ENCODE data around the gene ATP7B.

Gene ATP7B

GRCh38 chr13:51978796-51979556, 32.3 kb downstream of the ATP7B start:
- no peak for DNase-seq (ENCODE audit: low read depth)

GRCh38 chr13:51977625-51978024, 33.6 kb downstream of the ATP7B start:
- no peak for DNase-seq (ENCODE audit: low read depth)

DNA sequence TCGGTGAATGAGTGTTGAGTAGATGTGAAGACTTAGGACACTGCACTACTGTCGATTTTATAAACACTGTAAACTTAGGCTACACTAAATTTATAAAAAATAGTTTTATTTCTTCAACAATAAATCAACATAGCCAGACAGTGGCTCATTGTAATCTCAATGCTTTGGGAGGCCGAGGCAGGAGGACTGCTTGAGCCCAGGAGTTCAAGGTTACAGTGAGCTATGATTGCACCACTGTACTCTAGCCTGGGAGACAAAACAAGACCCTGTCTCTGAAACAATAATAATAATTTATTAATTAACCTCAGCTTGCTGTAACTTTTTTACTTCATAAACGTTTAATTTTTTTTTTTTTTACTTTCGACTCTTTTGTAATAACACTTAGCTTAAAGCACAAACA, 34.4 kb downstream of the ATP7B start:
- no peak for DNase-seq (ENCODE audit: low read depth)

- no peak for DNase-seq (ENCODE audit: low read depth)
Observed at GRCh38 chr13:51976423-51976822, 34.8 kb downstream of the ATP7B start.

GRCh38 chr13:51974482-51974881, 36.8 kb downstream of the ATP7B start:
- no peak for DNase-seq (ENCODE audit: low read depth)

DNA sequence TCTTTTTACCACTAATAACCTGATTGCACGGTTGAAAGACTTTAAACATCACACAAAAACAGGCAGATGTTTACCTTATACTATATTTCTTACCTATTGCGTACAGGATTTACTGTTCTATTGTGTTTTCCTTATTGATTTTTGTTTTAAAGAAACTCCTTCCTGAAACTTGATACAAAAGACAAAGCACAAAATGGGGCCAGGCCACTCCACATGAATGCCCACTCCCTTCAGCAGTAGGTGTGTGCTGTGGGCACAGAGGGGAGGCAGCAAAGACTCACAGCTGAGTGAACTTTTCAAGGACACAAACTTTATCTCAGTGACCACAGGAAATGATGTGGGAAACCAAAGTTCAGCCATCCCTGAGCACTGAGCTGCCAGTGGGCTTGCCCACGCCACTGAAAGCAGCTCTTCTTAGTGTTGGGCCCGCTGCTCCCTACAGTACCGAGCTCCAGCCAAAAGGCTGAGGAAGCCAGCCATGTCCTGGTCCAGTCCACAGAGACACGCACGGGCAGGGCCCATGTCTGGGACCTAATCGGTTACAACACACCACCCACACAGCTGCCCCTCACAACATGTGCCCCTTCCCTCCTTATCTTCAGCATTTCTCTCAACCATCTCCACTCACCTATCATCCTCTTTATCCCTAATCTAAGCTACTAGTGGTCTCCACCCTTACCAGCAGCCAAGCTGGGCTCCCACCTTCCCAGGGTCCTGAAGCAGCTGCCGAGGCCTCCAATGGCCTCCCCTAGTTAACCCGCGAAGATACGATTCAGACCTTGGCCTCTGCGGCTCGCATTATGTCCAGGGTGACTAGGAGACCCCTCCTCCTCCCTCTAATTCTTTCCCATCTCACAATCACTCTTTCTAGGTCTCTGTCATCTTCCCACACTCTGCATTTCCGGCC, 39.5 kb downstream of the ATP7B start:
- DNase-seq (ENCODE audit: low read depth): no peak

DNA sequence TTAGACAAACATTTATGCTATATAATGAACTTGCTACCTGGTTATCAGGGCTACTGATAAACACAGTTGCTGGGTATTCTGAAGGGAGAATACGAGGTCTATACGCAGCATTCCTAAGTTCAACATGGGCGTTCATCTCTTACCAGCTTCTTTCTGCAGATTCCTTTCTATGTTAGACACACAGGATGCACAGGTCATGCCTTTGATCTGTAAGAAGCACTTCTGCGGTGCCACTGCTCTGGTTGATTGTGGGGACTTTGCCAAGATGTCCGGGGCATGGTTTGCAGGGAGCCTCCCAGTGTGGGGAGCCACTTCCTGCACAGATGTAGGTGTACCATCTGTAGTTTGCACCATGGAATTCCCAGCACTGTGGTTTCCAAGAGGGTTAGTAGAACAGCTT, 40.9 kb downstream of the ATP7B start:
- no peak for DNase-seq (ENCODE audit: low read depth)

DNA sequence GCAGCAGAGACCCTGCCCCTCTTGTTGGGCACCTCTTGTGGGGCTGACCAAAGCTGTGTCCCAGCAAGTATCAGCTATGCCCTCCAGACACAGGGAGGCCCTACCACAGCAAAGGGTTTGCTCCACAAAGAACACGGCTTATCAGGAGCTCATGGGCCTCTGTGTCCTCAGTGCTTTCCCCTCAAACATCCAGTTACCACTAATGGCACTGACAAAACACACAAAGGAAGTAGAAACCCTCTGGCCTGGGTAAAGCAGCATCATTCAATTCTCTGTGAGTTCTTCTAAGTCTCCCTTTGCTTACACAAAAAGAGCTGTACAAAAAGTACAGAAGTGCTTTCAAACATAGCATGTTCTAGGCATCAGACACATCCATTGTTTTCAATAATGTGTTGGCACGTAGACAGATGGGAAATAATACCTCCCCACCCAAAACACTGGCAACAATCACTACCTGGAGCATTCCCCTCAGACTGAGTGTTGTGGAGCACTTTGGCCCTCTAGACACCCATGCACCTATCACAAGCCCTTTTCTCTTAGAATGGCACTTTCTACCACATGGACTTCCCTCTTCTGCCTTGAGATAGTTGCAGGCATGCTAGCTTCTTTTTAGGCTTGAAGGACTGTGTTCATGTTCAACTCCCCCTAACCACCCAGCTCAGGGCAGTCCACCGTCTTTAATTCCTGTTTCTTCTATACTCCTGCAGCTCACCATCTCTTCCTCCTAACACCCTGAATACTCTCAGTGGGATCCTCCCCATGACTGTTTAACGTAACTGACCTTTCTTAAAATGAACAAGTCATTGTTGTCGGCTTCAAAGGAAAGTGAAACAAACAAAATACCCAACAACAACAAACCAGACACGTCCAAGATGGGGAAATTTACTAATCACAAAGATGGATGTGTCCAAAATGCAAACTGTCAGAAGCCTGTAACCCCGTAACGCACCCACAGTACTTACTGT, 43.5 kb downstream of the ATP7B start:
- DNase-seq (ENCODE audit: low read depth): no peak

DNA sequence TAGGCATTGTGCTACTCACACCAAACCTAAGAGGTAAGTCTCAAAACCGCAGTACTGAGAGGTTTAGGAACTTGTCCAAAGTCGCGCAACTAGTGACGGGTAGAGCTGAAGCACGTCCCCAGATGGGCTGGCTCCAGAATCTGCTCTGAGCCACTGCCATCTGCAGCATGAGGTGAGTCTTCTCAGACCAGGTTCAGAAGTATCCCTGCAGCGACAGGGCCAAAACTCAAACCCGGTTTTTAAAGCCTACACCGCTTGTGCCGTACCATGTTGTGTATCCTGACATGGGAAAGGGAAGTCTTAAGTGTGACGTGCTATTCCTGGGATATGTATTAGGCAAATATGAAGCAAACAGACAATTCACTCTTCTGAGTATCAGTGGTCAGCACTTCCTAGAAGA, 45.1 kb downstream of the ATP7B start:
- DNase-seq (ENCODE audit: low read depth): no peak

DNA sequence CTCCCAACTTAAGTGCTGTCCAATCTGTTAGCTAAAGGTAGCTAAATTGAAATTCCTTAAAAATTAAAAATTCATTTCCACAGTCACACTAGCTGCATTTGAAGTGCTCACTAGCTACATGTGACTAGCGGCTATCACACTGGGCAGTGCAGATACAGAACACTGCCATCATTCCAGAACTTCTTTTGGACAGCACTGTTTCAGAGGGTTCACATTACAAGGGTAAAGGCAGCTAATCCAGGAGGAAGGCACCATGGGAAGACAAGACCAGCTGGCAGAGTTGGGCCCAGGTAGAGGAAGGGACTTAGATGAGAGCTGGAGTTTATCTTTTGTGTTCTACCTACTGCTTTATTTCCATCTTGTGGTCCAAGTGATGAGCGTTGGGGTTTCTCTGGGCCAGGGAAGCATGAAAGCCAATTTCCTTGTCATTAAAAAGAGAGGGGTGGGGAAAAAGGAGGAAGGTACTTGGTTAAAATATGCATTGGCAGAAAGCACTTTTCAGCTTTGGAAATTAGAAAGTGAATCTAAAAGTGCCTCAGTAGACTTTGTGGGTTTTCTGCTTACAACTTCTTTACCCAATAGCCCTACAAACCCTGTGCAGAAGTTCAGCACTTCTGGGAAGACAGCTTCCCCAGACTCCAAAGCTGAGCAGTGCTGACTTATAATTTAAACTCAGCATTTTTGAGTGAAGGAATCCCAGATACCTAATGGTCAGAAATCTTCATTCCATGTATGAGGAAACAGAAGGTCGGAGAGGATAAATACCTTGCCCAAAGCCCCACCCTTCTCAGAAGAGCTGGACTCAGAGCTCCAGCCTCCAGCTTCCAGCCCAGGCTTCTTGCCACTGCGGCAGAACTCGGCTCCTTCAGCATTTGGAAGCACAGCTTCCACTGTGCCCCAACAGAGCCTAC, 49.5 kb downstream of the ATP7B start:
- DNase-seq (ENCODE audit: low read depth): no peak

GRCh38 chr13:51960766-51961165, 50.5 kb downstream of the ATP7B start:
- DNase-seq (ENCODE audit: low read depth): no peak

- no peak for DNase-seq (ENCODE audit: low read depth)
Observed at GRCh38 chr13:51959773-51960172, 51.5 kb downstream of the ATP7B start.

DNA sequence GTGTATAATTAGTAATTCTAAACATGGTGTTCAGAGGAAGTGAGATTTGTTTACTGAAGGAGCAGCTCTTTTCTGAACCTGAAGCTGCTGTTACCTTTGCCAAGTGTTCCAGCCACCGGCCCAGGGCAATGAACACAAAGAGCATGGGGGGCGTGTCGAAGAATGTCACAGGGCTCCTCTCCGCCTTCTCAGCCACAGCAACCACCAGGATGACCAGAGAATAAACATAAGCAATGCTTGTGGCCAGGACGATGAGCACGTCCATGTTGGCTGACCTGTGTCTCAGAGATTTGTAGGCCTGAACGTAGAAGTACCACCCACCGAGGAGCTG, 53.1 kb downstream of the ATP7B start:
- DNase-seq (ENCODE audit: low read depth): no peak

DNA sequence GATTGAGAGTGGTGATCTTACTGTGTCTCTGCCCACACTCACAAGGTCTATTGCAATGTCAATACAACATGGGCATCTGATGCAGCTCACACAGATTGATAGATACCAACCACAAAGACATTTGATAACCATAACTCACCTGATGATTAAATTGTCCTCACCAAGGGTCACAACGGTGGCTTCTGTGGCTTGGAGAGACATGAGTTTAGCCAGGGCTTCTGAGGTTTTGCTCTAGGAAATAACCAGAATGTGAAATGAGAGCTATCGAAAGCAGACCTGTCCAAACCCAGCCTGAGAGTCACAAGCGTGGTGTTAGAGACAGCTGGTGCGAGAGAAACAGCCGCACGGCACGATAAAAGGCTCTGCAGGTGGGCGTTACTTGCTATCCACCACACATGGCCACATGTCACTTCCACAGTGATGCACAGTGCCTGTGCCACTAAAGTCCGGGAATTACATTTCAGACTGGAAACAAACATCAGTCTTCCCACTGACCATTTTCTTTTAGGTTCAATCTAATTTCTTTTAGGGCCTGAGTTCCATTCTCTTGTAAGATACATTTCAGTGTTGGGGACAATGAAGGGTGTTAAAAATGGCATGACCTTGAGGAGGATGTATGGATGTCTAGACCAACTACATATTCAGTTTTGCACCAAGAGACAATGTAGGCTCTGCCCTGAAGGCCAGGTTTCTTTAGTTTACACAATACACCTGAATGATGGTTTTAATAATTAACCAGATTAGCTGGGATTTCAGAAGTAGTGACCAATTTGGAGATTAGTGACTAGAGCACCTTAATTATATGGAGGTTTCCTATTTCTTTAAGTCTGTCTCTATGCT, 53.7 kb downstream of the ATP7B start:
- no peak for DNase-seq (ENCODE audit: low read depth)

DNA sequence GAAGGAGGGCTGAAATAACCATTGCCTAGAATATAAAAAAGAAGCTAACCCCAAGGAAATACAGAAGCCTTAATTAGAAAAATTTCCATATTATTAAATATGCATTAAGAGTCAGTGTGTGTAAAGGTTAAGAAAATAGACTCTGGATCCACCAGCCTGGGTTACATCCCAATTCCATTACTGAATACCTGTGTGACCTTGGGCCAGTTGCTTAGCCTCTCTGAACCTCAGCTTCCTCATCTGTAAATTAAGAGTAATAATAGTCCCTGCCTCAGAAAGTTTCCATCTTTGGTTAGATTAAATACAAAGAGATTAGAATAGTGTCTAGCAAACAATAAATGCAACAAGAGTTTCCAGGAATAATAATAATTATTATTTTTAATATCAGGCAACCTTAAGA, 54.5 kb downstream of the ATP7B start:
- no peak for DNase-seq (ENCODE audit: low read depth)

DNA sequence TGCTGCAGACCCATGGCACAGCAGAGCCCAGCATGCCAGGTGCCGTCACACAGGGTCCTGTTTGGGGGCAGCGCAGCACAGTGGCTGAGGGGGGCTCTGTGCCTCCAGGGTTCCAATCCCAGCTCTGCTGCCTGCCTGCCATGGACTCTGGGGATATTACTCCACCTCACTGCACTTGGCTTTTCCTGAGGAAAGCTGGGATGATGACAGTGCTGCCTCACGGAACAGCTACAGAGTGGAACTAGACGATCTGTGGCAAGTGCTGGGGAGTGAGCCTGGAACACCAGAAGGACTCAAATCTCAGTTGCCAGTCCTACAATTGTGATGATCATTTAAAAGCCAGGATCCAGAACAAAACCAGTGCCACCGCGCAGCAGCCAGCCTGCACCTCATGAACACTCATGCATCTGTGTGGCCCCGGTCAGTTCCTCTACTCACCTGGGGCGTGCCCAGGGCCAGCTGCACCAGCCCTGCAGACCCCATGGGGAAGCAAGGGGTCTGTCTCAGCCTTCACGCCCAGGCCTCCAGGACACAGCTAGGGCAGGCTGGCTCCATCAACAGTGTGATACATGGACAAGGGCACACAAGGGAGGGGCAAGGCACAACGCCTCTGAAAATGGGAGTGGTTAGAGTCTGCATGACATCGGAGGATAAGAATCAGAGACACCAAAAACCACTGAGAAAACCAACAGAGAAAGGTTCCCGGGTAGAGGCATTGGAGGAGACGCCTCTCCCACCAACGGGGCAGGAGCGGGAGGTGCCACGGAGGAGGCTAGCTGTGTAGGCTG, 55.2 kb downstream of the ATP7B start:
- DNase-seq (ENCODE audit: low read depth): no peak

GRCh38 chr13:51955281-51955771, 55.9 kb downstream of the ATP7B start:
- DNase-seq (ENCODE audit: low read depth): no peak

GRCh38 chr13:51953347-51954195, 57.7 kb downstream of the ATP7B start:
- no peak for DNase-seq (ENCODE audit: low read depth)

All from stimulated activated CD8-positive, alpha-beta memory T cell treated with anti-CD3 and anti-CD28 coated beads, Interleukin-12 subunit alpha, Interleukin-12 subunit beta, amount 100 ng/mL, for 4 hours (primary cell).